ENCODE results near the gene DAB2IP. TPM values are rescaled to one million over a fixed set of nuclear protein-coding genes. Genes with fewer than 3 reads are reported as not detected.

Gene DAB2IP
- total RNA-seq, 2 donors from 2014 or later, result 51.6 to 83.2 TPM

DNA sequence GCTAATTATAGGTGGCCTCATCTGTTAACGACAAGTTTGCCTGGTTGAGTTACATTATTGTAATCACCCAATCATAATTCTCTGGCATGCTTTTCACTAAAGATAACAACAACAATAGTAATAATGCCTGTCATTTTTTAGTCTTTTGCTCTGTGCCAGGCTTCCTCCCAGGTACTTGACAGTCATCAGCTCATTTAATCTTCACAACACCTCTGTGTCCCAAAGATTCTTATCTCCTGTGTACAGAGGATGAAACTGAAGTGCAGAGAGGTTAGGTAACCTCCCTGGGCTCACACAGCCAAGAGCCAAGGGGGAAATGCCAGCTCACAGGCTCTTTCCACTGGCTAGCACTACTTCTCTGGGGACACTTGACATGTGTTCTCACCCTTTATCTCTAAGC, 77.5 kb downstream of the DAB2IP start:
- Histone ChIP-seq H3K27me3 (replicated peaks; ENCODE audit: insufficient read depth) (no peaks in the 10 kb centered on the region), H3K4me3 (no peak overlapping the region), H3K27ac (no peak overlapping the region), H3K36me3 (no peaks in the 10 kb centered on the region), H3K9me3 (no peaks in the 10 kb centered on the region), H3K4me1 (replicated peaks) (peaks cover 12% of the 10 kb centered on the region)
- TF ChIP-seq, protein P1, sequence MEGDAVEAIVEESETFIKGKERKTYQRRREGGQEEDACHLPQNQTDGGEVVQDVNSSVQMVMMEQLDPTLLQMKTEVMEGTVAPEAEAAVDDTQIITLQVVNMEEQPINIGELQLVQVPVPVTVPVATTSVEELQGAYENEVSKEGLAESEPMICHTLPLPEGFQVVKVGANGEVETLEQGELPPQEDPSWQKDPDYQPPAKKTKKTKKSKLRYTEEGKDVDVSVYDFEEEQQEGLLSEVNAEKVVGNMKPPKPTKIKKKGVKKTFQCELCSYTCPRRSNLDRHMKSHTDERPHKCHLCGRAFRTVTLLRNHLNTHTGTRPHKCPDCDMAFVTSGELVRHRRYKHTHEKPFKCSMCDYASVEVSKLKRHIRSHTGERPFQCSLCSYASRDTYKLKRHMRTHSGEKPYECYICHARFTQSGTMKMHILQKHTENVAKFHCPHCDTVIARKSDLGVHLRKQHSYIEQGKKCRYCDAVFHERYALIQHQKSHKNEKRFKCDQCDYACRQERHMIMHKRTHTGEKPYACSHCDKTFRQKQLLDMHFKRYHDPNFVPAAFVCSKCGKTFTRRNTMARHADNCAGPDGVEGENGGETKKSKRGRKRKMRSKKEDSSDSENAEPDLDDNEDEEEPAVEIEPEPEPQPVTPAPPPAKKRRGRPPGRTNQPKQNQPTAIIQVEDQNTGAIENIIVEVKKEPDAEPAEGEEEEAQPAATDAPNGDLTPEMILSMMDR (IDR thresholded peaks at IDR 0.05), result no peak
- TF ChIP-seq POLR2A (IDR thresholded peaks at IDR 0.05), result no peak
- no peak for TF ChIP-seq POLR2AphosphoS5 (IDR thresholded peaks at IDR 0.05)
- intact Hi-C loops (cut with DNase I), result no loop called here
- DNase-seq (ENCODE audit: low spot score), result no peak
- WGBS, result 49% methylated on average over 1 of the region's 1 CpG

DNA sequence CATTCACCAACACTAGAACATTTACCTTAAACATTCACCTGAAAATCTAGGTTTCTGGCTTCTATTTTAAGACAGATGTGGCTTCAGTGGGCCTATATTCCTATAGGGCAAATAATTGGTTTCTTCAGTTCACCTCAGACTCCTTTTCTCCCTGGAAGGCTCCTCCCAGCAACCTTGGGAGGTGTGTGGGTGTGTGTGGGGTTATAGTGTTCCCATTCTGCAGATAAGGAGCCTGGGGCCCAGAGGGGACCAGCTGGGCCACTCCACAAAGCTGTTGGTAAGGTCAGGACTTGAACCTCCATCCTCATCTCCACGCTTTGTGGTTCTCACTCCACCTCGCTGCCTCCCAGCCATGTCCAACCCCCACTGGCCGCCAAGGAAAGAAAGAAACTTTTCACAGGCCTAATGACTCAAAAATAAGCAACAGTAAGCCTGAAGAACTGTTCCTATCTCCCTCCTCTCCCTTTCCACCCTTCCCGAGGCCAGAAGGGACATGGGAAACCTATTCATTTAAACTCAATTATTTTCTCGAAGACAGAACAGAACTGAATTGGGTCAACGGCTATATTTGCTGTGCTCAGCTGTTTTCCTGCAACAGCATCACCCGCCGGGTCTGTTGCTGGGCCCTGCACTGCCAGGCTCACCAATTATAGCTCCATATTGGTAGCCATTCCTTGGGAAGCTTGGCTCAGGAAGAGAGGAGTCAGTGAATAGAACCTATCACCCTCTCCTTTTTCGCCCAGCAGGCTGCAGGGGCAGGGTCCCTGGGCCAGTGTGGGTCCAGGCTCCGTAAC, 78.5 kb downstream of the DAB2IP start:
- intact Hi-C loops (cut with DNase I), result no loop called here
- no peak overlapping the region for H3K27ac ChIP-seq

DNA sequence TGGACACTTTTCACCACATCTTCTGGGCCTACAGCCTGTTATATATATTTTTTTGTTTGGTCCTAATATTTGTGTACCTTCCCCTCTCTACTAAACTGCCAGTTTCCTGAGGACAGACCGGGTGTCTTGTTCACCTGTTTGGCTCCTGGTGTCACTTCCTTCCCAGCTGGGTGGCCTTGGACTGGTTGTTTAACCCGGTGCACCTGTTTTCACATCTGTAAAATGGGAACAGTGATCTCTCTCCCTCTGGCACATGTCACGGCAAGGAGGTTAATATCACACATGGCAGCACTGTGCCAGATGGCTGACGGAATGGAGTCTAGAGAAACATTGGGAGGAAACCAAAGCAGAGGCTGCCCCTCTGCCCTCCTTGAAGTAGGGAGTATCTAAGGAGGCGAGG, 79.7 kb downstream of the DAB2IP start:
- intact Hi-C loops (cut with DNase I), result no loop called here
- H3K4me3 ChIP-seq, result no peak overlapping the region
- H3K36me3 ChIP-seq, result no peaks in the 10 kb centered on the region
- 82% methylated on average over 5 of the region's 5 CpGs for WGBS
- peaks cover 17% of the 10 kb centered on the region for H3K4me1 ChIP-seq (replicated peaks)
- H3K27ac ChIP-seq, result no peak overlapping the region
- H3K27me3 ChIP-seq (replicated peaks; ENCODE audit: insufficient read depth), result no peaks in the 10 kb centered on the region
- H3K9me3 ChIP-seq, result no peaks in the 10 kb centered on the region
- TF ChIP-seq POLR2A (IDR thresholded peaks at IDR 0.05) (no peak), POLR2AphosphoS5 (IDR thresholded peaks at IDR 0.05) (no peak)
- TF ChIP-seq, protein P1 (IDR thresholded peaks at IDR 0.05), result no peak
- DNase-seq (ENCODE audit: low spot score), result no peak

More for the DNA sequence above, 78.5 kb downstream of the DAB2IP start:
- peaks cover 13% of the 10 kb centered on the region for H3K4me1 ChIP-seq (replicated peaks)
- 87% methylated on average over 10 of the region's 10 CpGs for WGBS
- H3K4me3 ChIP-seq, result no peak overlapping the region
- H3K36me3 ChIP-seq, result no peaks in the 10 kb centered on the region
- H3K27me3 ChIP-seq (replicated peaks; ENCODE audit: insufficient read depth), result no peaks in the 10 kb centered on the region
- DNase-seq (ENCODE audit: low spot score), result no peak
- TF ChIP-seq, protein P1 (IDR thresholded peaks at IDR 0.05), result no peak
- TF ChIP-seq POLR2AphosphoS5 (IDR thresholded peaks at IDR 0.05) (no peak), POLR2A (IDR thresholded peaks at IDR 0.05) (no peak)
- no peaks in the 10 kb centered on the region for H3K9me3 ChIP-seq

DNA sequence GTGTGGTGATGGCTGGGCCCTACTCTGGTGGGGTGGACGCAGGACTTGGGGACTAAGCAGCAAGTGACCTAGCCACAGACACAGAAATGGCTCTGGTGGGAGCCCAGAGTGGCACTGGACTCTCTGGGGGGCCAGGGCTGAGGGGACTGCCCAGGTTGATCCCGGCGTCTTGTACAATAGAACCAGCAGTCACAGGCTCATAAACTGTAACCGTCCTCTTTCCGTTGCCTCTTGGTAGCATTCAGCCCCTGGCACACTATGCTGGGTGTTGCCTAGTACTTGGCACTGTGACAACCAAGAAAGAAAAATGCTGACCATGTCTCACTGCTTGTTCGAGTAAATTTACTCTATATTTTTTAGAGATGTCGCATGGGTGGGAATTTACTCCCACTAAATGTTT, 80.5 kb downstream of the DAB2IP start:
- Histone ChIP-seq H3K4me1 (replicated peaks) (peaks cover 22% of the 10 kb centered on the region), H3K27me3 (replicated peaks; ENCODE audit: insufficient read depth) (no peaks in the 10 kb centered on the region), H3K9me3 (no peaks in the 10 kb centered on the region), H3K36me3 (no peaks in the 10 kb centered on the region), H3K27ac (no peak overlapping the region), H3K4me3 (no peak overlapping the region)
- TF ChIP-seq POLR2AphosphoS5 (IDR thresholded peaks at IDR 0.05), result peak; percentile 31
- no peak for TF ChIP-seq POLR2A (IDR thresholded peaks at IDR 0.05)
- TF ChIP-seq, protein P1 (IDR thresholded peaks at IDR 0.05), result no peak
- DNase-seq (ENCODE audit: low spot score), result peak; percentile 48
- intact Hi-C loops (cut with DNase I), result no loop called here
- 34% methylated on average over 7 of the region's 7 CpGs for WGBS

DNA sequence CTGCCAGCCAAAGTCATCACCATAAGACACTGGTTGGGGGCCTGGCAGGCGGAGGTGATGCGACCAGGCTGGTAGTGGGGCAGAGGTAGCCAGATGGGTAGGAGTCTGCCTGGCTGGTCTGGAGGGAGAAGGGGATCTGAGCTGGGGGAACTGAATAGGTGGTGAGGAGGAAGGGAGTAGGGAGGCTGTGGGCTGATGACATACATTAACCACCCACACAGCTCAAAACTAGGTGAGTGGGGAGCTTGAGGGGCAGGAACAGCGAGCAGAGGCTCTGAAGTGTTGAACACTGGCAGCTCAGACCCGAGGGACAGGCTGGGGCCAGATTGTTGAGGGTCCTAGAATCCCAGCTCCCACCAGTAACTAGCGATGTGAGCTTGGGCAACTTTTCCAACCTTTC, 81.0 kb downstream of the DAB2IP start:
- Histone ChIP-seq H3K9me3 (no peaks in the 10 kb centered on the region), H3K27me3 (replicated peaks; ENCODE audit: insufficient read depth) (no peaks in the 10 kb centered on the region), H3K4me1 (replicated peaks) (peaks cover 24% of the 10 kb centered on the region), H3K36me3 (no peaks in the 10 kb centered on the region), H3K4me3 (no peak overlapping the region), H3K27ac (no peak overlapping the region)
- intact Hi-C loops (cut with DNase I), result no loop called here
- TF ChIP-seq, protein P1 (IDR thresholded peaks at IDR 0.05), result no peak
- TF ChIP-seq POLR2A (IDR thresholded peaks at IDR 0.05), result no peak
- no peak for TF ChIP-seq POLR2AphosphoS5 (IDR thresholded peaks at IDR 0.05)
- no peak for DNase-seq (ENCODE audit: low spot score)
- 73% methylated on average over 5 of the region's 5 CpGs for WGBS

Data from prostate gland (tissue), 2 donors.